Keratinocyte (primary cell): ENCODE results near the gene KCTD1. TPM values are rescaled to one million over a fixed set of nuclear protein-coding genes. Genes with fewer than 3 reads are reported as not detected.

Experiments
- DNase-seq: peaks from one replicate; pipeline ENCODE4 v3.0.0-alpha.2; 2011; ENCODE audit warnings: low read depth, missing footprints, low spot score
- FAIRE-seq: peaks from 2 replicates; lab custom pipeline; 2011; peaks lifted over from hg19 to GRCh38; lab: Jason Lieb, UNC
- H2AFZ ChIP-seq: 2 replicates; pipeline ENCODE4 v1.6.0; 2012; ENCODE audit warnings: low read length, control low read depth, inconsistent platforms; ENCODE audit not compliant: control insufficient read depth
- H3K27ac ChIP-seq: 2 replicates; pipeline ENCODE4 v1.5.1; 2011; ENCODE audit warnings: low read length; ENCODE audit not compliant: control insufficient read depth, insufficient read depth
- H3K27me3 ChIP-seq: 3 replicates; pipeline ENCODE4 v1.6.0; 2011; ENCODE audit warnings: low read length; ENCODE audit not compliant: control insufficient read depth, insufficient read depth; ENCODE audit errors: extremely low read depth
- H3K36me3 ChIP-seq, 2 experiments: 2 replicates in 1 of 2; 3 replicates in 1 of 2; pipeline ENCODE4 v1.5.1; 2011; ENCODE audit warnings: low read length in 2 of 2, mild to moderate bottlenecking in 1 of 2; ENCODE audit not compliant: control insufficient read depth in 2 of 2, insufficient read depth in 2 of 2; ENCODE audit errors: extremely low read depth in 1 of 2
- H3K4me1 ChIP-seq: 3 replicates; pipeline ENCODE4 v1.5.1; 2011; ENCODE audit warnings: low read length; ENCODE audit not compliant: control insufficient read depth, insufficient read depth; ENCODE audit errors: extremely low read depth
- H3K4me2 ChIP-seq: 3 replicates; pipeline ENCODE4 v1.6.0; 2011; ENCODE audit warnings: low read depth, low read length; ENCODE audit not compliant: control insufficient read depth, insufficient read depth; ENCODE audit errors: extremely low read depth
- H3K4me3 ChIP-seq, 3 experiments: fragments of 200-600 bp in 1 of 3; sonication (generic) in 1 of 3; 2 replicates in 2 of 3; 3 replicates in 1 of 3; pipeline ENCODE4 v1.5.1; 2011 to 2016; ENCODE audit warnings: low read length in 3 of 3, mild to moderate bottlenecking in 3 of 3, control low read depth in 2 of 3, inconsistent platforms in 1 of 3, low read depth in 1 of 3, mixed read lengths in 1 of 3, mixed run types in 1 of 3, moderate library complexity in 1 of 3; ENCODE audit not compliant: control insufficient read depth in 2 of 3, insufficient read depth in 2 of 3; ENCODE audit errors: extremely low read depth in 1 of 3
- H3K79me2 ChIP-seq: 2 replicates; pipeline ENCODE4 v1.6.0; 2012; ENCODE audit warnings: low read length; ENCODE audit not compliant: control insufficient read depth, insufficient read depth
- H3K9ac ChIP-seq: 3 replicates; pipeline ENCODE4 v1.6.0; 2011; ENCODE audit warnings: low read length; ENCODE audit not compliant: control insufficient read depth, insufficient read depth; ENCODE audit errors: extremely low read depth
- H3K9me1 ChIP-seq: 3 replicates; pipeline ENCODE4 v1.6.0; 2011; ENCODE audit warnings: low read length; ENCODE audit not compliant: control insufficient read depth, insufficient read depth; ENCODE audit errors: extremely low read depth
- H3K9me3 ChIP-seq: 2 replicates; pipeline ENCODE4 v1.5.1; 2012; ENCODE audit warnings: low read depth, low read length; ENCODE audit not compliant: control insufficient read depth
- H4K20me1 ChIP-seq: 3 replicates; pipeline ENCODE4 v1.6.0; 2011; ENCODE audit warnings: low read length; ENCODE audit not compliant: control insufficient read depth, insufficient read depth; ENCODE audit errors: extremely low read depth
- EZH2 ChIP-seq: IDR thresholded peaks from one replicate; pipeline ENCODE4 v1.6.1; 2012; ENCODE audit warnings: inconsistent platforms, mild to moderate bottlenecking, low read length, moderate library complexity
- dilution Hi-C: fragments of 300-500 bp; cut with MboI; formaldehyde crosslinking; loops from one replicate; pipeline ENCODE4 v1.7.0; 2020; ENCODE audit warnings: low sequenced_read_pairs; ENCODE audit not compliant: extremely low pct_ligation_motif_present
- polyA plus RNA-seq, 5 experiments: library from polyadenylated mRNA; depleted of rRNA in 3 of 5; stranded (reverse) in 3 of 5; stranded (forward) in 1 of 5; unstranded in 1 of 5; fragments of >200 nt; gene quantifications; 1 replicate in 1 of 5; 2 replicates in 3 of 5; 3 replicates in 1 of 5; pipeline versions ENCODE4 v1.2.1 to v1.2.3, GENCODE V29; 2011 to 2012; ENCODE audit warnings: missing spikeins in 2 of 5, low read depth in 1 of 5, low replicate concordance in 1 of 5
- TF ChIP-seq, protein P1 (sequence below), 3 experiments: IDR thresholded peaks in 1 of 3; conservative IDR thresholded peaks in 1 of 3; optimal IDR thresholded peaks in 1 of 3; 2 replicates in 2 of 3; 3 replicates in 1 of 3; pipeline versions ENCODE3 to v1.5.1; 2011; ENCODE audit warnings: low read length in 3 of 3, mild to moderate bottlenecking in 3 of 3, moderate library complexity in 2 of 3, control low read depth in 1 of 3, inconsistent platforms in 1 of 3; ENCODE audit not compliant: insufficient read depth in 2 of 3; ENCODE audit errors: extremely low read depth in 1 of 3

Gene KCTD1
- polyA plus RNA-seq, 1 donor (not counting 4 experiments of a cell fraction or from before 2014, with no cell fraction given) = 32.1 TPM

DNA sequence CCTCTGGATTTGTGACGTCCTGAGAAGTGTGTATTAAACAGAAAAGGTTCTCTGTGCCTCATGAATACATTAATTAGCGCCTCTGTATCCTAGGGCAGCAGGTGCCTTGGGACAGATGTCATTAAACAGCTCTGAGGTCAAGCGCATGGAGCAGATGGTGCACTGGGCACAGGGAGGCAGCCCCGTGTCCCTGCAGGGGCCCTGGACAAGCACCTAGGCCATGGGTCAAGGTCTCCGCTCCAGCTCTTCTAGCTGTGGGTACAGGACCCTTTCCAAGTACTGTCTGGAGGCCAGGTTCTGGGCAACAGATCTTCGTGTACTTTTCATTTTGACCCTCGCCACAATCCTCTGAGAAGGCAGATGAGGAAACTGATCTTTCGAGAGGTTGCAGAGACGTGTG, 126.4 kb downstream of the KCTD1 start:
- H3K9me3 ChIP-seq = no peaks in the 10 kb centered on the region

DNA sequence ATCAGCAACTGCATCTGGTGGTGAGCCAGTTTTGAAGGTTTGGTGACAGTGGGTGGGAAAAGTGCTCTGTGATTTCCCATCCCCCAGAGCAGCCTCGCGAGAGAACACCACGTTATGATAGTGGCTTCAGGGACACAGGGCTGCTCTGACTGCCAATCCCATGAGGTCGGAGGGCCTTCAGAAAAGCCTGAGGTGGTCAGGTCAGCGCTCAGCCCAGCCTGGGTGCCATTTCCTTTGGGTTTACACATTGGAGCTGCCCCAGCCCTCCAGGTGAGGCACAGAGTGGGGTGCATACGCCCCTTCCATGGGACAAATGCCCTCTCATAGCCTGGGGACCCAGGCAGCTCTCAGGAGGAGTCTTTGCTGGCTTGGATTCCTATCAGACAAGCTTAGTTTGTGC, 126.8 kb downstream of the KCTD1 start:
- TF ChIP-seq EZH2 = no peak
- TF ChIP-seq, protein P1, sequence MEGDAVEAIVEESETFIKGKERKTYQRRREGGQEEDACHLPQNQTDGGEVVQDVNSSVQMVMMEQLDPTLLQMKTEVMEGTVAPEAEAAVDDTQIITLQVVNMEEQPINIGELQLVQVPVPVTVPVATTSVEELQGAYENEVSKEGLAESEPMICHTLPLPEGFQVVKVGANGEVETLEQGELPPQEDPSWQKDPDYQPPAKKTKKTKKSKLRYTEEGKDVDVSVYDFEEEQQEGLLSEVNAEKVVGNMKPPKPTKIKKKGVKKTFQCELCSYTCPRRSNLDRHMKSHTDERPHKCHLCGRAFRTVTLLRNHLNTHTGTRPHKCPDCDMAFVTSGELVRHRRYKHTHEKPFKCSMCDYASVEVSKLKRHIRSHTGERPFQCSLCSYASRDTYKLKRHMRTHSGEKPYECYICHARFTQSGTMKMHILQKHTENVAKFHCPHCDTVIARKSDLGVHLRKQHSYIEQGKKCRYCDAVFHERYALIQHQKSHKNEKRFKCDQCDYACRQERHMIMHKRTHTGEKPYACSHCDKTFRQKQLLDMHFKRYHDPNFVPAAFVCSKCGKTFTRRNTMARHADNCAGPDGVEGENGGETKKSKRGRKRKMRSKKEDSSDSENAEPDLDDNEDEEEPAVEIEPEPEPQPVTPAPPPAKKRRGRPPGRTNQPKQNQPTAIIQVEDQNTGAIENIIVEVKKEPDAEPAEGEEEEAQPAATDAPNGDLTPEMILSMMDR (optimal IDR thresholded peaks at IDR 0.05 in 1 of 3, IDR thresholded peaks at IDR 0.05 in 1 of 3, conservative IDR thresholded peaks at IDR 0.05 in 1 of 3; ENCODE audit: extremely low read depth in 1 of 3, insufficient read depth in 2 of 3, low read length in 3 of 3) = no peak
- no peak overlapping the region for H3K9ac ChIP-seq
- no peak for DNase-seq
- H3K4me1 ChIP-seq = no peaks in the 10 kb centered on the region
- no peak overlapping the region for H2AFZ ChIP-seq
- no peaks in the 10 kb centered on the region for H3K36me3 ChIP-seq
- no peaks in the 10 kb centered on the region for H3K79me2 ChIP-seq
- no peaks in the 10 kb centered on the region for H3K27me3 ChIP-seq
- H3K27ac ChIP-seq = no peak overlapping the region
- FAIRE-seq = no peak
- no peak overlapping the region for H3K4me3 ChIP-seq
- no peaks in the 10 kb centered on the region for H3K9me1 ChIP-seq
- no peak overlapping the region for H3K4me2 ChIP-seq
- dilution Hi-C loops = no loop called here
- no peaks in the 10 kb centered on the region for H4K20me1 ChIP-seq
- no peaks in the 10 kb centered on the region for H3K9me3 ChIP-seq

More for the DNA sequence above, 126.4 kb downstream of the KCTD1 start:
- no peak for FAIRE-seq
- Histone ChIP-seq H3K36me3 (no peaks in the 10 kb centered on the region), H3K27ac (no peak overlapping the region), H3K27me3 (no peaks in the 10 kb centered on the region), H3K4me3 (no peak overlapping the region), H3K4me1 (no peaks in the 10 kb centered on the region), H2AFZ (no peak overlapping the region), H4K20me1 (no peaks in the 10 kb centered on the region), H3K4me2 (no peak overlapping the region), H3K79me2 (no peaks in the 10 kb centered on the region), H3K9me1 (no peaks in the 10 kb centered on the region), H3K9ac (no peak overlapping the region)
- TF ChIP-seq, protein P1 (optimal IDR thresholded peaks at IDR 0.05 in 1 of 3, IDR thresholded peaks at IDR 0.05 in 1 of 3, conservative IDR thresholded peaks at IDR 0.05 in 1 of 3; ENCODE audit: extremely low read depth in 1 of 3, insufficient read depth in 2 of 3, low read length in 3 of 3) = no peak
- TF ChIP-seq EZH2 = no peak
- dilution Hi-C loops = no loop called here
- DNase-seq = no peak
